ENCODE results near the gene CHCHD3. TPM values are rescaled to one million over a fixed set of nuclear protein-coding genes. Genes with fewer than 3 reads are reported as not detected.

The CHCHD3 gene
- total RNA-seq, 2 experiments from 2014 or later: 21.6 to 21.7 TPM

DNA sequence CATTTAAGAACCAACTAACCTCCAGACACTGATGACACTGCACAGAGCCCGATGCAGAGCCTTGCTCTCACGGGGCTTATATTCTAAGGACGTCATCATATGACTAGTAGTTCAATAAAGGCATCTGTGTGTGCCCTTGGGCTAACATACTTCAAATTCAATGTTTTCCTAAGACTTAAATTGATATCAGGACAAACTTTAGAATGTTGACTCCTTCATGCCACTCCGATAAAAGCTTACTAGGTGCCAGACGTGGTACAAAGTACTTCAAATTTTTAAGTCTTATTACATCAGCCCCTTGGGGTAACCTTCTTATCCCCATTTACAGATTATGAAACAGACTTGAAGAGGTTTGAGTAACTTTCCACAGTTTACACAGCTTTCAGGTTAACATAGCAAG, 314.5 kb downstream of the CHCHD3 start:
- no peak for DNase-seq

DNA sequence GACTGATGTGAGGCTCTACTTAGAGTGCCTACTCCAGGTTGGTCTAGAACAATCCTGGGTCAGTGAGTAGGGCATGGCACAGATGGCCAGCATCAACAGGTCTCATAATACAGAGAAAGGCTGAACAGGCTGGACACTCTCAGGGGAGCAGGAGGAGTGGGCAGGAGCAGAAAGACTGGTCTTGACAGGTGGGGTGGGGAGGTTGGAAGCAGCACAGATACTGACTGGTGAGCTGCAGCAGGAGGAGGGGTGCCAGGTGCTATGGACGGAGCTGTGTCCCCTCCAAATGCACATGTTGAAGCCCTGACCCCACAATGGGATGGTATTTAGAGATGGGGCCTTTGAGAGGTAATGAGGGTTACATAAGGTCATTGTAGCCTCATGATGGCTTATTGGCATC, 315.2 kb downstream of the CHCHD3 start:
- Mint-ChIP-seq H3K9me3 (peaks cover 15% of the 10 kb centered on the region), H3K4me3 (no peak overlapping the region), H3K27me3 (no peaks in the 10 kb centered on the region), H3K27ac (no peak overlapping the region), H3K4me1 (ENCODE audit: low read depth) (peaks cover 23% of the 10 kb centered on the region), H3K36me3 (ENCODE audit: low read depth) (peaks cover 6% of the 10 kb centered on the region)
- intact Hi-C loops (cut with DNase I, micrococcal nuclease): no loop called here
- H3K4me1 ChIP-seq (ENCODE audit: insufficient read depth, low read length): peaks cover 18% of the 10 kb centered on the region
- TF ChIP-seq, protein P1, sequence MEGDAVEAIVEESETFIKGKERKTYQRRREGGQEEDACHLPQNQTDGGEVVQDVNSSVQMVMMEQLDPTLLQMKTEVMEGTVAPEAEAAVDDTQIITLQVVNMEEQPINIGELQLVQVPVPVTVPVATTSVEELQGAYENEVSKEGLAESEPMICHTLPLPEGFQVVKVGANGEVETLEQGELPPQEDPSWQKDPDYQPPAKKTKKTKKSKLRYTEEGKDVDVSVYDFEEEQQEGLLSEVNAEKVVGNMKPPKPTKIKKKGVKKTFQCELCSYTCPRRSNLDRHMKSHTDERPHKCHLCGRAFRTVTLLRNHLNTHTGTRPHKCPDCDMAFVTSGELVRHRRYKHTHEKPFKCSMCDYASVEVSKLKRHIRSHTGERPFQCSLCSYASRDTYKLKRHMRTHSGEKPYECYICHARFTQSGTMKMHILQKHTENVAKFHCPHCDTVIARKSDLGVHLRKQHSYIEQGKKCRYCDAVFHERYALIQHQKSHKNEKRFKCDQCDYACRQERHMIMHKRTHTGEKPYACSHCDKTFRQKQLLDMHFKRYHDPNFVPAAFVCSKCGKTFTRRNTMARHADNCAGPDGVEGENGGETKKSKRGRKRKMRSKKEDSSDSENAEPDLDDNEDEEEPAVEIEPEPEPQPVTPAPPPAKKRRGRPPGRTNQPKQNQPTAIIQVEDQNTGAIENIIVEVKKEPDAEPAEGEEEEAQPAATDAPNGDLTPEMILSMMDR (IDR thresholded peaks at IDR 0.05): no peak
- H3K27me3 ChIP-seq (ENCODE audit: control insufficient read depth in 1 of 2, insufficient read depth in 2 of 2, low read length in 2 of 2): no peaks in the 10 kb centered on the region
- no peak for ATAC-seq (ENCODE audit: poor library complexity)
- ChIA-PET CTCF (no interaction called here), POLR2A (no interaction called here)
- H3K9me3 ChIP-seq (ENCODE audit: control insufficient read depth in 1 of 2, insufficient read depth in 1 of 2, low read length in 2 of 2): peaks cover 3 to 6% of the 10 kb centered on the region in 2 experiments
- H3K36me3 ChIP-seq (ENCODE audit: insufficient read depth, low read length): no peaks in the 10 kb centered on the region
- H3K4me3 ChIP-seq (ENCODE audit: low read length): no peak overlapping the region
- no peak for DNase-seq
- no peak overlapping the region for H3K27ac ChIP-seq (ENCODE audit: low read depth in 1 of 2, low read length in 2 of 2)

More for the DNA sequence above, 314.5 kb downstream of the CHCHD3 start:
- H3K9me3 Mint-ChIP-seq: peaks cover 15% of the 10 kb centered on the region
- Histone ChIP-seq H3K27ac (ENCODE audit: low read depth in 1 of 2, low read length in 2 of 2) (no peak overlapping the region), H3K4me3 (ENCODE audit: low read length) (no peak overlapping the region), H3K36me3 (ENCODE audit: insufficient read depth, low read length) (no peaks in the 10 kb centered on the region), H3K4me1 (ENCODE audit: insufficient read depth, low read length) (peaks cover 22% of the 10 kb centered on the region), H3K27me3 (ENCODE audit: control insufficient read depth in 1 of 2, insufficient read depth in 2 of 2, low read length in 2 of 2) (no peaks in the 10 kb centered on the region), H3K9me3 (ENCODE audit: control insufficient read depth in 1 of 2, insufficient read depth in 1 of 2, low read length in 2 of 2) (peaks cover 3 to 6% of the 10 kb centered on the region in 2 experiments)
- no peak for ATAC-seq (ENCODE audit: poor library complexity)
- TF ChIP-seq, protein P1 (IDR thresholded peaks at IDR 0.05): no peak
- no peaks in the 10 kb centered on the region for H3K27me3 Mint-ChIP-seq
- POLR2A ChIA-PET: no interaction called here
- peaks cover 26% of the 10 kb centered on the region for H3K4me1 Mint-ChIP-seq (ENCODE audit: low read depth)
- H3K4me3 Mint-ChIP-seq: no peak overlapping the region
- intact Hi-C loops (cut with DNase I, micrococcal nuclease): no loop called here
- CTCF ChIA-PET: no interaction called here
- H3K27ac Mint-ChIP-seq: no peak overlapping the region
- H3K36me3 Mint-ChIP-seq (ENCODE audit: low read depth): peaks cover 6% of the 10 kb centered on the region

DNA sequence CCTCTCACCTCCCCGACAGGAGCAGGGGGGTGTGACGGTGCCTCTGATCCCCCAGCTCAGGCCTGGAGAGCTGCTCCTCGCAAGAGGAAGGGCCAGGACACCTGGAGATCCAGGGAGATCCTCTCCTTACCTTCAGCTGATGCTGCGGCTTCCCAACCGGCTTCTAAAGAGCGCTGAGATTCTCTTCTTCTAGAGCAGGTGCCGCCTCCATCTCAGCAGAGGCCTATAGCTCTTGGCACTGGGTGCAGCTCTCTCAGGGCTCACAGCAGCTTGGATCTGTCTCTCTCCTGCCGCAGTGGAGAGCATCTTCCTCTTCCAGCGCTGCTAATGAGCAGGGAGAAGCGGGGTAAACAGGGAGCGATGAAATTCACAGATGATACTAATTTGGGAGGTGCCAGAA, 316.0 kb downstream of the CHCHD3 start:
- peaks cover 10% of the 10 kb centered on the region for H3K4me1 ChIP-seq (ENCODE audit: insufficient read depth, low read length)
- TF ChIP-seq, protein P1 (IDR thresholded peaks at IDR 0.05): no peak
- H3K4me3 ChIP-seq (ENCODE audit: low read length): no peak overlapping the region
- Mint-ChIP-seq H3K9me3 (peaks cover 12% of the 10 kb centered on the region), H3K36me3 (ENCODE audit: low read depth) (peaks cover 6% of the 10 kb centered on the region), H3K27me3 (no peaks in the 10 kb centered on the region), H3K4me1 (ENCODE audit: low read depth) (peaks cover 15% of the 10 kb centered on the region), H3K27ac (no peak overlapping the region), H3K4me3 (no peak overlapping the region)
- ATAC-seq (ENCODE audit: poor library complexity): no peak
- no peaks in the 10 kb centered on the region for H3K36me3 ChIP-seq (ENCODE audit: insufficient read depth, low read length)
- no peaks in the 10 kb centered on the region for H3K27me3 ChIP-seq (ENCODE audit: control insufficient read depth in 1 of 2, insufficient read depth in 2 of 2, low read length in 2 of 2)
- CTCF ChIA-PET: no interaction called here
- peaks cover 3 to 6% of the 10 kb centered on the region in 2 experiments for H3K9me3 ChIP-seq (ENCODE audit: control insufficient read depth in 1 of 2, insufficient read depth in 1 of 2, low read length in 2 of 2)
- POLR2A ChIA-PET: no interaction called here
- DNase-seq: no peak
- no peak overlapping the region for H3K27ac ChIP-seq (ENCODE audit: low read depth in 1 of 2, low read length in 2 of 2)
- intact Hi-C loops (cut with DNase I, micrococcal nuclease): no loop called here
